ENCODE results near the gene ADAM33.

DNA sequence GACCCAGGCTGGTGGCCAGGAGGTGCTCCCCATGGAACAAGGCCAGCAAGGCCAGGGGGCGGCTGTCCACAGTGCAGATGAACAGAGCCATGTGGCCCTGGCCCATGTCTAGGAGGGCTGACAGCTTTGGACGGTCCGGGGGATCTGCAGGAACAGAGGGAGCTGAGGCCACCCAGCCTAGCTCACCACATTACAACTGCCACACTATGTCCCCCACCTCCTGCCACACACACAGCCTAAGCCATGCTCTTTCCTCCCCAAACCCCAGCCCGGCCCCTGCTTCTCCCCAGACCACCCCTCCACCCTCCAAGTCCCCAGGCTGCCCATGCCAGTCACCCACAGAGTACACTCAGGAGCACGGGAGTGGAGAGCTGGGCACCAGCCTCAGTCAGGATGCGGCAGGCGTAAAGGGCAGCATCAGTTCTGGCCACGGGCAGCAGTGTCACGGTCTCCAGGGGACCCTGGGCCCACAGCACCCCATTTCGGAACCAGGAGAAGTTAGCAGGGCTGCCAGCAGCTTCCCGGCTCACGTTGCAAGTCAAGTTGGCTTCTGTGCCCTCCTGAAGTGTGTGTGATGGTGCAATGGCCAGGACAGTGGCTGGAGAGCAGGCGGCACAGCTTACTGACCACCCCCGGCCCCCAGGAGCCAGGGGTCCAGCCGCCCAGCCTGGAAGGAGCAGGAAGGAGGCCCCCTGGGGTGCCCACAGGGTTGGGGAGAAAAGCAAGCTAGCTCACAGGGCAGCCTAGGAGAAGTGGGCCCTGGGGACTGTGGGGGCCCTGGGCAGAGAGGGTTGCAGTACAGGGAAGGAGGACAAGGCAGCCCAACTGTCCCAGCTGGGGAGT is 15.2 kb upstream of the ADAM33 start:
- TF ChIP-seq, protein P1, sequence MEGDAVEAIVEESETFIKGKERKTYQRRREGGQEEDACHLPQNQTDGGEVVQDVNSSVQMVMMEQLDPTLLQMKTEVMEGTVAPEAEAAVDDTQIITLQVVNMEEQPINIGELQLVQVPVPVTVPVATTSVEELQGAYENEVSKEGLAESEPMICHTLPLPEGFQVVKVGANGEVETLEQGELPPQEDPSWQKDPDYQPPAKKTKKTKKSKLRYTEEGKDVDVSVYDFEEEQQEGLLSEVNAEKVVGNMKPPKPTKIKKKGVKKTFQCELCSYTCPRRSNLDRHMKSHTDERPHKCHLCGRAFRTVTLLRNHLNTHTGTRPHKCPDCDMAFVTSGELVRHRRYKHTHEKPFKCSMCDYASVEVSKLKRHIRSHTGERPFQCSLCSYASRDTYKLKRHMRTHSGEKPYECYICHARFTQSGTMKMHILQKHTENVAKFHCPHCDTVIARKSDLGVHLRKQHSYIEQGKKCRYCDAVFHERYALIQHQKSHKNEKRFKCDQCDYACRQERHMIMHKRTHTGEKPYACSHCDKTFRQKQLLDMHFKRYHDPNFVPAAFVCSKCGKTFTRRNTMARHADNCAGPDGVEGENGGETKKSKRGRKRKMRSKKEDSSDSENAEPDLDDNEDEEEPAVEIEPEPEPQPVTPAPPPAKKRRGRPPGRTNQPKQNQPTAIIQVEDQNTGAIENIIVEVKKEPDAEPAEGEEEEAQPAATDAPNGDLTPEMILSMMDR (conservative IDR thresholded peaks at IDR 0.05; ENCODE audit: low read depth, low read length): no peak
- TF ChIP-seq EZH2 (IDR thresholded peaks at IDR 0.05; ENCODE audit: borderline replicate concordance, low read depth, low read length, poor library complexity, severe bottlenecking): no peak

Measured in A673 (cell line).